IPS-11a (cell line): ENCODE results near the gene LIMS4.
"Not testable (repeated sequence)": the region's sequence is repeated elsewhere in the genome, so short reads cannot be mapped to it uniquely, and the experiment has no call there.

Experiments used
- H3K4me3 ChIP-seq: one replicate; pipeline ENCODE4 v1.5.1; 2013; ENCODE audit warnings: low read depth, low read length, control low read depth

Gene LIMS4

GRCh38 chr2:110450951-110451350 lies 21.7 kb downstream of the LIMS4 start:
- not testable (repeated sequence) for H3K4me3 ChIP-seq

GRCh38 chr2:110449127-110449947 lies 23.3 kb downstream of the LIMS4 start:
- H3K4me3 ChIP-seq: not testable (repeated sequence)

- not testable (repeated sequence) for H3K4me3 ChIP-seq
Measured at GRCh38 chr2:110446644-110447043, 26.0 kb downstream of the LIMS4 start.

- H3K4me3 ChIP-seq: not testable (repeated sequence)
Measured at GRCh38 chr2:110443305-110444005, 29.2 kb downstream of the LIMS4 start.

- not testable (repeated sequence) for H3K4me3 ChIP-seq
Measured at GRCh38 chr2:110441905-110442304, 30.7 kb downstream of the LIMS4 start.

GRCh38 chr2:110434565-110434964 lies 38.1 kb downstream of the LIMS4 start:
- not testable (repeated sequence) for H3K4me3 ChIP-seq

GRCh38 chr2:110425725-110426124 lies 46.9 kb downstream of the LIMS4 start:
- not testable (repeated sequence) for H3K4me3 ChIP-seq

- not testable (repeated sequence) for H3K4me3 ChIP-seq
Measured at GRCh38 chr2:110424421-110424820, 48.2 kb downstream of the LIMS4 start.

GRCh38 chr2:110423574-110423962 lies 49.0 kb downstream of the LIMS4 start:
- not testable (repeated sequence) for H3K4me3 ChIP-seq

- not testable (repeated sequence) for H3K4me3 ChIP-seq
Measured at GRCh38 chr2:110422852-110423573, 49.6 kb downstream of the LIMS4 start.

GRCh38 chr2:110420641-110421354 lies 51.8 kb downstream of the LIMS4 start:
- not testable (repeated sequence) for H3K4me3 ChIP-seq

- not testable (repeated sequence) for H3K4me3 ChIP-seq
Measured at GRCh38 chr2:110407142-110407541, 65.5 kb downstream of the LIMS4 start.

- H3K4me3 ChIP-seq: not testable (repeated sequence)
Measured at GRCh38 chr2:110404988-110405387, 67.6 kb downstream of the LIMS4 start.

- H3K4me3 ChIP-seq: not testable (repeated sequence)
Measured at GRCh38 chr2:110404246-110404645, 68.4 kb downstream of the LIMS4 start.

- H3K4me3 ChIP-seq: not testable (repeated sequence)
Measured at GRCh38 chr2:110401001-110401618, 71.5 kb downstream of the LIMS4 start.

GRCh38 chr2:110399378-110399777 lies 73.2 kb downstream of the LIMS4 start:
- not testable (repeated sequence) for H3K4me3 ChIP-seq

GRCh38 chr2:110395990-110396389 lies 76.6 kb downstream of the LIMS4 start:
- not testable (repeated sequence) for H3K4me3 ChIP-seq
